OCI-LY7 (cell line): ENCODE results near the gene PLD2.

Source experiments
- EZH2phosphoT487 ChIP-seq: fragments of 200-600 bp; sonication (generic); IDR thresholded peaks from 2 replicates; pipeline ENCODE4 v1.6.1; 2018; ENCODE audit warnings: low read depth, borderline replicate concordance, mild to moderate bottlenecking, mixed run types, antibody characterized with exemption, low read length, moderate library complexity, mixed read lengths
- TF ChIP-seq, protein P1 (sequence below): fragments of 200-600 bp; sonication (generic); conservative IDR thresholded peaks from 2 replicates; pipeline ENCODE4 v1.5.1; 2014; ENCODE audit warnings: mild to moderate bottlenecking, antibody characterized with exemption, low read length, moderate library complexity, mixed read lengths

DNA sequence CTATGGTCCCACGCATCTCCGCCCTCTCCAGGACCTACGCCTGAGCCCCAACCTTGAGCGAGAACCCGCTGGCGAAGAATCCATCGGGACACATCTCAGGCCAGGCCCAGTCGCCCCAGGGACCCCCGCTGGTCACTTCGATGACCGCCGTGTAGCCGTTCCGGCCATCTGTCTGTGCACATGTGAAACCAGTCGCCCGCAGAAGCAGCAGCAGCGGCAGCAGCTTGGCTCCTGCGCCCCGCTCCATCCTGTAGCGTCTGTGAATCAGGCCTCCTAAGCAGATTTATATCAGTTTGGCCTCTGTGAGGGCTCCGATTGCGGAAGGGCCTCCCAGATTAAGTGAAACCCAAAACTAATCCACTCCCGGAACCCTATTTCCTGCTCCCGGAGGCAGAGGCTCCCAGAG, 20.8 kb upstream of the PLD2 start, which contains the start of gene VMO1:
- TF ChIP-seq, protein P1, sequence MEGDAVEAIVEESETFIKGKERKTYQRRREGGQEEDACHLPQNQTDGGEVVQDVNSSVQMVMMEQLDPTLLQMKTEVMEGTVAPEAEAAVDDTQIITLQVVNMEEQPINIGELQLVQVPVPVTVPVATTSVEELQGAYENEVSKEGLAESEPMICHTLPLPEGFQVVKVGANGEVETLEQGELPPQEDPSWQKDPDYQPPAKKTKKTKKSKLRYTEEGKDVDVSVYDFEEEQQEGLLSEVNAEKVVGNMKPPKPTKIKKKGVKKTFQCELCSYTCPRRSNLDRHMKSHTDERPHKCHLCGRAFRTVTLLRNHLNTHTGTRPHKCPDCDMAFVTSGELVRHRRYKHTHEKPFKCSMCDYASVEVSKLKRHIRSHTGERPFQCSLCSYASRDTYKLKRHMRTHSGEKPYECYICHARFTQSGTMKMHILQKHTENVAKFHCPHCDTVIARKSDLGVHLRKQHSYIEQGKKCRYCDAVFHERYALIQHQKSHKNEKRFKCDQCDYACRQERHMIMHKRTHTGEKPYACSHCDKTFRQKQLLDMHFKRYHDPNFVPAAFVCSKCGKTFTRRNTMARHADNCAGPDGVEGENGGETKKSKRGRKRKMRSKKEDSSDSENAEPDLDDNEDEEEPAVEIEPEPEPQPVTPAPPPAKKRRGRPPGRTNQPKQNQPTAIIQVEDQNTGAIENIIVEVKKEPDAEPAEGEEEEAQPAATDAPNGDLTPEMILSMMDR: no peak
- TF ChIP-seq EZH2phosphoT487: no peak
